Jurkat, Clone E6-1 (cell line): ENCODE results near the gene HOXD12.

Source experiments
- DNase-seq: peaks from one replicate; pipeline ENCODE4 v3.0.0-alpha.2; 2011; ENCODE audit warnings: low read depth, low spot score
- H3K4me3 ChIP-seq: 2 replicates; pipeline ENCODE4 v1.5.1; 2011; ENCODE audit warnings: mild to moderate bottlenecking, low read length, control low read depth, moderate library complexity

Gene HOXD12

GRCh38 chr2:176102309-176102866, 2.8 kb downstream of the HOXD12 start:
- DNase-seq = no peak
- no peak overlapping the region for H3K4me3 ChIP-seq

- no peak for DNase-seq
- no peak overlapping the region for H3K4me3 ChIP-seq
Observed at GRCh38 chr2:176103194-176103593, 3.6 kb downstream of the HOXD12 start.

GRCh38 chr2:176103742-176104315, 4.2 kb downstream of the HOXD12 start:
- DNase-seq = no peak
- H3K4me3 ChIP-seq = no peak overlapping the region

GRCh38 chr2:176104316-176105077, 4.9 kb downstream of the HOXD12 start:
- no peak for DNase-seq
- H3K4me3 ChIP-seq = no peak overlapping the region

GRCh38 chr2:176105078-176105729, 5.6 kb downstream of the HOXD12 start:
- no peak for DNase-seq
- H3K4me3 ChIP-seq = no peak overlapping the region

GRCh38 chr2:176105730-176106580, 6.4 kb downstream of the HOXD12 start:
- H3K4me3 ChIP-seq = no peak overlapping the region
- DNase-seq = no peak

GRCh38 chr2:176106581-176107539, 7.3 kb downstream of the HOXD12 start, which contains the start of gene HOXD11:
HOXD11 (plus strand) TSS chr2:176107280; CDS start chr2:176107356, 76 bp downstream.
- H3K4me3 ChIP-seq = no peak within 1 kb of the TSS
- DNase-seq = no peak

- no peak overlapping the region for H3K4me3 ChIP-seq
- no peak for DNase-seq
Observed at GRCh38 chr2:176107731-176108181, 8.2 kb downstream of the HOXD12 start.

- H3K4me3 ChIP-seq = no peak overlapping the region
- no peak for DNase-seq
Observed at GRCh38 chr2:176109192-176109901, 9.8 kb downstream of the HOXD12 start.

GRCh38 chr2:176109946-176110345, 10.4 kb downstream of the HOXD12 start:
- DNase-seq = no peak
- no peak overlapping the region for H3K4me3 ChIP-seq

- no peak overlapping the region for H3K4me3 ChIP-seq
- no peak for DNase-seq
Observed at GRCh38 chr2:176110415-176111308, 11.1 kb downstream of the HOXD12 start.

GRCh38 chr2:176111309-176111663, 11.7 kb downstream of the HOXD12 start:
- H3K4me3 ChIP-seq = no peak overlapping the region
- no peak for DNase-seq

- DNase-seq = no peak
- no peak overlapping the region for H3K4me3 ChIP-seq
Observed at GRCh38 chr2:176111846-176112374, 12.3 kb downstream of the HOXD12 start.

- H3K4me3 ChIP-seq = no peak overlapping the region
- no peak for DNase-seq
Observed at GRCh38 chr2:176112375-176113302, 13.0 kb downstream of the HOXD12 start.
